ENCODE results near the gene TP53I11. TPM values are rescaled to one million over a fixed set of nuclear protein-coding genes. Genes with fewer than 3 reads are reported as not detected.

Gene TP53I11
- total and polyA plus RNA-seq, 10 donors = 10.2 to 169 (median 96.2) TPM

GRCh38 chr11:44983786-44984185 lies 33.1 kb upstream of the TP53I11 start:
- no peaks in the 10 kb centered on the region for H3K27me3 ChIP-seq (replicated peaks in 1 of 7)
- peak; percentile 65 for DNase-seq
- H3K9me3 ChIP-seq = no peaks in the 10 kb centered on the region
- H3K4me3 ChIP-seq = no peak overlapping the region
- peaks cover 19 to 29% (median 25%) of the 10 kb centered on the region in 6 donors for H3K4me1 ChIP-seq
- intact Hi-C loops (cut with DNase I; ENCODE audit: low total_unique reads) = no loop called here
- H3K27ac ChIP-seq = no peak overlapping the region
- TF ChIP-seq POLR2AphosphoS5 (IDR thresholded peaks at IDR 0.05) = no peak
- no peak for TF ChIP-seq POLR2A (IDR thresholded peaks at IDR 0.05)
- no peak for TF ChIP-seq CTCF (IDR thresholded peaks at IDR 0.05 in 8 of 11, conservative IDR thresholded peaks at IDR 0.05 in 3 of 11)
- no peaks in the 10 kb centered on the region for H3K36me3 ChIP-seq
- WGBS, 5 donors = 50 to 75% (median 67%) methylated on average over 7 of the region's 7 CpGs

- no peak for TF ChIP-seq POLR2A (IDR thresholded peaks at IDR 0.05)
- no peak for TF ChIP-seq CTCF (IDR thresholded peaks at IDR 0.05 in 8 of 11, conservative IDR thresholded peaks at IDR 0.05 in 3 of 11)
- TF ChIP-seq POLR2AphosphoS5 (IDR thresholded peaks at IDR 0.05) = no peak
- Histone ChIP-seq H3K4me3 (no peak overlapping the region), H3K4me1 (peaks cover 29 to 41% (median 37%) of the 10 kb centered on the region in 6 donors), H3K9me3 (no peaks in the 10 kb centered on the region), H3K27ac (no peak overlapping the region), H3K36me3 (no peaks in the 10 kb centered on the region), H3K27me3 (replicated peaks in 1 of 7) (no peaks in the 10 kb centered on the region)
- intact Hi-C loops (cut with DNase I; ENCODE audit: low total_unique reads) = no loop called here
- WGBS, 5 donors = 89 to 98% (median 96%) methylated on average over 8 of the region's 8 CpGs
- DNase-seq = peak; percentile 33
Measured at GRCh38 chr11:44982496-44983062, 31.9 kb upstream of the TP53I11 start.

GRCh38 chr11:44980533-44981427 lies 30.1 kb upstream of the TP53I11 start:
- H3K27ac ChIP-seq = peak overlapping the region in 4 of 8 donors; percentile 21 to 71 (median 60)
- H3K9me3 ChIP-seq = no peaks in the 10 kb centered on the region
- intact Hi-C loops (cut with DNase I; ENCODE audit: low total_unique reads) = no loop called here
- H3K36me3 ChIP-seq = no peaks in the 10 kb centered on the region
- no peaks in the 10 kb centered on the region for H3K27me3 ChIP-seq (replicated peaks in 1 of 7)
- DNase-seq = peak; percentile 79
- no peak overlapping the region for H3K4me3 ChIP-seq
- H3K4me1 ChIP-seq = peaks cover 35 to 59% (median 51%) of the 10 kb centered on the region in 6 donors
- WGBS, 5 donors = 42 to 60% (median 48%) methylated on average over 15 of the region's 15 CpGs
- peak in 1 of 3 donors; percentile 46 for TF ChIP-seq POLR2AphosphoS5 (IDR thresholded peaks at IDR 0.05)
- TF ChIP-seq POLR2A (IDR thresholded peaks at IDR 0.05) = no peak

- WGBS, 5 donors = 70 to 85% (median 79%) methylated on average over 24 of the region's 24 CpGs
- no peak for TF ChIP-seq POLR2A (IDR thresholded peaks at IDR 0.05)
- TF ChIP-seq CTCF (IDR thresholded peaks at IDR 0.05 in 8 of 11, conservative IDR thresholded peaks at IDR 0.05 in 3 of 11) = no peak
- peak in 1 of 3 donors; percentile 43 for TF ChIP-seq POLR2AphosphoS5 (IDR thresholded peaks at IDR 0.05)
- Histone ChIP-seq H3K36me3 (no peaks in the 10 kb centered on the region), H3K27me3 (replicated peaks in 1 of 7) (no peaks in the 10 kb centered on the region), H3K4me3 (no peak overlapping the region), H3K27ac (peak overlapping the region in 4 of 8 donors; percentile 0 to 71 (median 60)), H3K9me3 (no peaks in the 10 kb centered on the region), H3K4me1 (peaks cover 35 to 61% (median 51%) of the 10 kb centered on the region in 6 donors)
- intact Hi-C loops (cut with DNase I; ENCODE audit: low total_unique reads) = no loop called here
- DNase-seq = peak; percentile 68
Measured at GRCh38 chr11:44979543-44980399, 29.1 kb upstream of the TP53I11 start.

Measured in spleen (tissue), 11 donors.